Endothelial cell (in vitro differentiated cells): ENCODE measurements around the gene SLC37A2. TPM values are rescaled to one million over a fixed set of nuclear protein-coding genes. Genes with fewer than 3 reads are reported as not detected.

ENCODE experiments used
- DNase-seq: peaks from one replicate; pipeline ENCODE4 v3.0.0; 2021; ENCODE audit warnings: low spot score
- H3K27ac Mint-ChIP-seq: one replicate; pipeline ENCODE4 v1.8.0; 2021; ENCODE audit warnings: mixed read lengths, inconsistent platforms; ENCODE audit not compliant: unreplicated experiment
- H3K27me3 Mint-ChIP-seq: one replicate; pipeline ENCODE4 v1.8.0; 2021; ENCODE audit warnings: mild to moderate bottlenecking, moderate library complexity, mixed read lengths, inconsistent platforms; ENCODE audit not compliant: unreplicated experiment
- H3K36me3 Mint-ChIP-seq: one replicate; pipeline ENCODE4 v1.8.0; 2021; ENCODE audit warnings: mild to moderate bottlenecking, low read depth, mixed read lengths, inconsistent platforms; ENCODE audit not compliant: unreplicated experiment
- H3K4me1 Mint-ChIP-seq: one replicate; pipeline ENCODE4 v1.8.0; 2021; ENCODE audit warnings: mild to moderate bottlenecking, mixed read lengths, inconsistent platforms; ENCODE audit not compliant: unreplicated experiment
- H3K4me3 Mint-ChIP-seq: one replicate; pipeline ENCODE4 v1.8.0; 2021; ENCODE audit warnings: mild to moderate bottlenecking, mixed read lengths, inconsistent platforms; ENCODE audit not compliant: unreplicated experiment
- H3K9me3 Mint-ChIP-seq: one replicate; pipeline ENCODE4 v1.8.0; 2021; ENCODE audit warnings: mixed read lengths, inconsistent platforms; ENCODE audit not compliant: unreplicated experiment
- CTCF ChIP-seq: fragments of 200-600 bp; sonication (generic); IDR thresholded peaks from one replicate; pipeline ENCODE4 v1.5.0; 2021; ENCODE audit warnings: antibody characterized with exemption; ENCODE audit not compliant: unreplicated experiment
- total RNA-seq: library from RNA; stranded (reverse); fragmentation: NEBNext Ultra II Directional; extraction: Animal tissue kit (Norgen Biotek cat#: 25700); gene quantifications from one replicate; pipeline ENCODE4 v1.2.1, GENCODE V29; 2021; ENCODE audit not compliant: unreplicated experiment

Gene SLC37A2
- total RNA-seq, 1 donor from 2014 or later: 0.49 TPM

GRCh38 chr11:125079878-125080530, 16.9 kb downstream of the SLC37A2 start:
- no peak for TF ChIP-seq CTCF
- Mint-ChIP-seq H3K4me1 (peaks cover 2% of the 10 kb centered on the region), H3K36me3 (no peaks in the 10 kb centered on the region), H3K9me3 (no peaks in the 10 kb centered on the region), H3K4me3 (no peak overlapping the region), H3K27me3 (peaks cover 13% of the 10 kb centered on the region), H3K27ac (no peak overlapping the region)
- no peak for DNase-seq

GRCh38 chr11:125080531-125080911, 17.4 kb downstream of the SLC37A2 start:
- TF ChIP-seq CTCF: no peak
- H3K4me1 Mint-ChIP-seq: peaks cover 2% of the 10 kb centered on the region
- H3K27me3 Mint-ChIP-seq: peaks cover 16% of the 10 kb centered on the region
- no peaks in the 10 kb centered on the region for H3K36me3 Mint-ChIP-seq
- H3K9me3 Mint-ChIP-seq: no peaks in the 10 kb centered on the region
- no peak for DNase-seq
- no peak overlapping the region for H3K4me3 Mint-ChIP-seq
- no peak overlapping the region for H3K27ac Mint-ChIP-seq

- no peak for TF ChIP-seq CTCF
- no peaks in the 10 kb centered on the region for H3K9me3 Mint-ChIP-seq
- no peak overlapping the region for H3K27ac Mint-ChIP-seq
- H3K4me3 Mint-ChIP-seq: no peak overlapping the region
- H3K36me3 Mint-ChIP-seq: no peaks in the 10 kb centered on the region
- no peak for DNase-seq
- peaks cover 2% of the 10 kb centered on the region for H3K4me1 Mint-ChIP-seq
- H3K27me3 Mint-ChIP-seq: peaks cover 16% of the 10 kb centered on the region
These were observed 18.1 kb downstream of the SLC37A2 start for GRCh38 chr11:125081098-125081798.

GRCh38 chr11:125082040-125082439, 18.9 kb downstream of the SLC37A2 start:
- H3K4me3 Mint-ChIP-seq: no peak overlapping the region
- H3K27me3 Mint-ChIP-seq: peaks cover 16% of the 10 kb centered on the region
- no peak overlapping the region for H3K27ac Mint-ChIP-seq
- peaks cover under 1% of the 10 kb centered on the region for H3K4me1 Mint-ChIP-seq
- DNase-seq: no peak
- no peak for TF ChIP-seq CTCF
- H3K36me3 Mint-ChIP-seq: no peaks in the 10 kb centered on the region
- H3K9me3 Mint-ChIP-seq: no peaks in the 10 kb centered on the region
